NCI-H748 (cell line): ENCODE data around the gene CATSPER4.
"Not testable (repeated sequence)": the region's sequence is repeated elsewhere in the genome, so short reads cannot be mapped to it uniquely, and the experiment has no call there.

Source experiments
- DNase-seq: peaks from one replicate; lab custom pipeline; 2025; ENCODE audit not compliant: unreplicated experiment; lab: John Stamatoyannopoulos, UW

Gene CATSPER4

DNA sequence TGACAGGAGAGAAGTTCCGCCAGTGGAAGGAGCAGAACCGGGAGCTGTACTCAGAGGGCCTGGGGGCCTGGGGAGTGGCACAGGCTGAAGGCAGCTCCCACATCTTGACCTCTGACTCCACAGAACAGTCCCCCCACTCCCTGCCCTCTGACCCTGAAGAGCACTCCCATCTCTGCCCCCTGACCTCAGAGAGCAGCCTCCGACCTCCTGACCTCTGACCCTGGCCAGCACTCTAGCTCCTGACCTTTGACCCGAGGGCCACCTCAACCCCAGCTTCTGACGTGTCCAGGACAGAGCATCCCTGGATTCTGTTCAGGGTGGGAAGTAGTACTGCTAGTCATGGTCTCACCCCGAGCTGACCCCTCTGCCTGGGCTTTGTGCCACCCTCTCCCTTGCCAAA lies 1.1 kb upstream of the CATSPER4 start:
- DNase-seq: no peak

DNA sequence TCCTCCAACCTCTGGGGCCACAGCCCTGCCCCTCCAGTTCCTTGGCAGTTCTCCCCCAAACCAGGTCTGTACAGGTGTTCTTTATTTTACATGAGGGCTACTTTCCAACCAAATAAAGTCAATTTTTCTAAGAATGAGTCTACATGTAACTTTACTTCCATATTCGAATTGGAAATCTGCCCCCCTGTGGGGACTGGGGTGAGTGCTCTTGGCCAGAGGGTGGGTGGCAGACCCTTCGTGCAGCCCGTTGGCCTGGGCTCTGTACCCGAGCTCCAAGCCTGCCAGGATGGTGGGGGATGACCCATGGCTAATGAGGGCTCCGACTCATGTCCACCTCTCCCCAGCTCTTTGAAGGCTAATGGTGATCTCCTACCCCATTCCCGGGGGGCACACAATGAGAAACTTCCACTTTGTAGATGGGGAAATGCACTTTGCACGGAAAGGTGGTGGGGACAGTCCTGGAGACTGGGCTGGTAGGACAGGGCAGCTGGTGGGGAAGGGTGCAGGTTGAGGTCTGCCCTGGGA lies 589 bp upstream of the CATSPER4 start:
- no peak for DNase-seq

DNA sequence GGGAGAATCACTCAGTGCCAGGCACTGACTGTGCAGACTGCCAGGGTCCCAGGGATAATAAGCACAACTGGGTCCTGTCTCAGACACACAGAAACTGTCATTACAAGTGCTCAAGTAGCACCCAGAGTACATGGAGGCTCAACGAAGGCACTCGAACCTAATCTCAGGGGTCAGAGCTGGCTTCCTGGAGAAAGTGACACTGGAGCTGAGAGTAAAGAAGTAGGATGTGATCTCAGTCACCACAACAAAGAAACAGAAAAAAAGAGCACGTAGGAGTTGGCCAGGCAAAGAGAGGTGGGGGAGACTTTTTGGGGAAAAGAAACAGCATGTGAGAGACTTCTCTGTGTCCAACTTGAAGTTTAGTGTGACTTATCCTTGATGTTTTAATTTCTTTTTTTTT lies 1.3 kb downstream of the CATSPER4 start:
- no peak for DNase-seq

DNA sequence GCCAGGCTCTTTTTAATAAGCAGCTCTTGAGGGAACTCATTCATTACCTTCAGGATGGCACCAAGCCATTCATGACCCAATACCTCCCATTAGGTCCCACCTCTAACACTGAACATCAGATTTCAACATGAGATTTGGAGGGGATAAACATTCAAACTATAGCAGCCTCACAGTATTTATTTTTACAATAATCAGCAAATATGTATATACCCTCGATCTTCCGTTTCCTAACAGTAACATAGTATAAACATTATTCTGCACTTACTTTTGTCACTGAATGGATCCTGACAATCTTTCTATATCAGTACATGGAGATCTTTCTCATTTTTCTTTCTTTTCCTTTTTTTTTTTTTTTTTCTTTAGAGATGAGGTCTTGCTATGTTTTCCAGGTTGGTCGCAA lies 5.4 kb downstream of the CATSPER4 start:
- DNase-seq: no peak

DNA sequence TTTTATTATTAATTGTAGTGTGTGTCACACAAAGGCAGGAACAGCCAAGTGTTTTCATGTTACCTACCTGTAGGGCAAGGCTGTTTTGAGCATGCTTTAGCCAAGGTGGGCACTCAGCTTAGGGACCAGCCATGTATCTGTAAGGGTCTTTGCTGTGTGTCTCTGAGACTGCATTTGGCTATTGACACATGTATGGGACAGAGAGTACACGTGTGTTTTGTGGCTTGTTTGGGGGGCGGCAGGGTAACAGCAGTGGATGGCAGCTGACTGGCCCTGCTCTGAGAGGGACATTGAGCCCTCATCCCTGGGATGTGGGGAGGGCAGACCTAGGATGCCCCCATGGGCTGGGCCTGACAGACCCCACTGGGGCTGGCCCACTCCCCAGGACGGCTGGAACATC lies 6.9 kb downstream of the CATSPER4 start:
- no peak for DNase-seq

DNA sequence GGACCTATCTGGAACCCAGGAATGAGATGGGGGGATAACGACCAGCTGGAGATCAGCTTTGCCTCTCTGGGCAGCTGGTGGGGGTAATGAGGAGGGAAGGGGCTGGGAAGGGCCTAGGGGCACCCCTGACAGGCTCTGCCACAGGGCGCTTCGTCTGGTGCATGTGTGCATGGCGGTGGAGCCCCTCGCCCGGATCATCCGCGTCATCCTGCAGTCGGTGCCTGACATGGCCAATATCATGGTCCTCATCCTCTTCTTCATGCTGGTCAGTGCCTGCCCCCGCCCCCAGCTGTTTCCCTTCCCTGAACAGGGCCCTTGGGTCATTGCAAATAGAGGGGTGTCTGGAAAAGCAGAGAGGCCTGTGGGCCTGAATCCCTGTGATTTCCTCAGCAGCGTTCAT lies 7.4 kb downstream of the CATSPER4 start:
- no peak for DNase-seq

DNA sequence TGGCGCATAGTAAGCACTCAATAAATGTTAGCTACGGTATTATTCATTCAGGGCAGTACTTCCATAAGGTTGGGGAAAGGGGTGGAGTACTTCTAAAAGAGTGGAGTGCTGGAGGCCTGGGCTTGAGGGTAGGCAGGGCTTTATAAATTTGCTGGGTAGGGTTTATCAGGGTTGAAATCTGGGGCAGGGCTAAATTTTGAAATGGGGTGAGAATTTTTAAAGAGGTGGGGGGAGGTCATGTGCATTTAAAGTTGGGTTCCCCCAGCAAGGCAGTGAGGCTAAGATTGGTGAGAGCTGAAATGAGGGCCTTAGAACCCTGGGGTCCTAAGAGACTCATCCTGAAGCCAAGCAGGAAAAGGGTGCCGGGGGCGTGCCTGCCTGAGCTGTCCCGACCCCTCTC lies 10.0 kb downstream of the CATSPER4 start:
- DNase-seq: no peak

DNA sequence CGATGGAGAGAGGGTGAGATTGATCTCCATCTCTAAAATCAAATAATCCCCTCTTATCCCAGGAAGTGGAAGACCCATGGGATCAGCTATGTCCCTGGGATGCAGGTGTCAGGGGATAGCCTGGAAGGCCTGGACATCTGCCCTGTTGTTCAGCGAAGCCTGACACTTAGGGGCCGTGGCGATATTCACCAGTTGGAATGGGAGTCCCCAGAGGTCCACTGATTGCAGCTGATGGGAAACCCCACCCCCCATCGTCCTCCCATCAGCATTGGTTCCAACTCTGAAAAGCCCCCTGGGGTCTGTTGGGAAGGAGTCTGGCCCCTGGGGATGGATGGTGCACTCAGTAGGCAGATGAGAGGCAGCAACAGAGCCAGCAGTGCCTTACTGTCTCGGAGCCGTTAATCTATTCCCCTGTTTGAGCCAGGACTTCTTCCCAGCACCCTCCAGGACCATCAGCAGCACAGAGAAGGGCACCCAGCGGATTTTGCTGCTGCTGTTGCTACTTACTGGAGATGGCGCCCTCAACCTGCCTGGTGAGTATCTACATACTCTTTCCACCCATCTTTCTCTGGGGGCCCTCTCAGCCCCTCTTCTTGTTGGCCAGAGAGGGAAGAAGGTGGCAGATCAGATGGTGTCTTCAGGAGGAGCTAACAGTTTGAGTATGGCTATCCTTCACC lies 13.4 kb downstream of the CATSPER4 start:
- DNase-seq: no peak

DNA sequence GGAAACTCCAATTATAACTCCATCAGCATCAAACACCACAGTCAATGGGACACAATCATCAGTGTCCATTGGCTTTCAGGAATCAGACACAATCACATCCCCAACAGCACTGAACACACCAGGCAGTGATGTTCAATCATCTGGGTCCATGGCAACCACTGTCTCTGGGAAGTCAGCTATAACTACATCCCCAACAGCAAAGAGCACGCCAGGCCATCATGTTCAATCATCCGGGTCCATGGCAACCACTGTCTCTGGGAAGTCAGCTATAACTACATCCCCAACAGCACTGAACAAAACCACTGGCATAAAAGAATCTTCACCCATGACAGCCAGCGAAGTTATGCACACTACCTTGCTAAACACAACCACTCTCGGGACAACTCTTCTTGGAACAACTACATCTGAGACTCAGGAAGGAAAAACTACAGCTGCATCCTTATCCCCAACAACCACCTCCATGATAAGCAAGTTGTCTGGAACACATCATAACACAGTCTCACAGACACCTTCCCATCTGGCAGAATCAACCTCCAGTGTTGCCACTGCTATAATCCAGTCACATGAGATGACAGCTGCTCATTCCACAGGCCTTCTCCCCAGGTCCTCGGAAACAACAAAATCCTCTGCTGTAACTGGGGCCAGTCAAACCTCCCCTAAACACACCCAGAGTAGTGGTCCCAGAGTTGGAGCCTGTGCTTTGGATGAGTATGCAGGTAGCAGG lies 19.9 kb downstream of the CATSPER4 start:
- no peak for DNase-seq

DNA sequence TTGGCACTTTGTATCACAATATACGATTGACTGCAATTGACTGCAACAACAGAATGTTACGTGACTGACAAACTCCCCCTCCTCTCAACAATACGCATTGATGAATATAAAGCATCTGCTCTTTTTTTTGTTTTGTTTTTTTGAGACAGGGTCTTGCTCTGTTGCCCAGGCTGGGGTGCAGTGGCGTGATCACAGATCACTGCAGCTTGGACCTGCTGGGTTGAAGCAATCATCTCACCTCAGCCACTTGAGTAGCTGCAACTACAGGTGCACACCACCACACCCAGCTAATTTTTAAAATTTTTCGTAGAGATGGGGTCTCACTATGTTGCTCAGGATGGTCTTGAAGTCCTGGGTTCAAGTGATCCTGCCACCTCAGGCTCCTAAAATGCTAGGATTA lies 22.3 kb downstream of the CATSPER4 start:
- DNase-seq: no peak

DNA sequence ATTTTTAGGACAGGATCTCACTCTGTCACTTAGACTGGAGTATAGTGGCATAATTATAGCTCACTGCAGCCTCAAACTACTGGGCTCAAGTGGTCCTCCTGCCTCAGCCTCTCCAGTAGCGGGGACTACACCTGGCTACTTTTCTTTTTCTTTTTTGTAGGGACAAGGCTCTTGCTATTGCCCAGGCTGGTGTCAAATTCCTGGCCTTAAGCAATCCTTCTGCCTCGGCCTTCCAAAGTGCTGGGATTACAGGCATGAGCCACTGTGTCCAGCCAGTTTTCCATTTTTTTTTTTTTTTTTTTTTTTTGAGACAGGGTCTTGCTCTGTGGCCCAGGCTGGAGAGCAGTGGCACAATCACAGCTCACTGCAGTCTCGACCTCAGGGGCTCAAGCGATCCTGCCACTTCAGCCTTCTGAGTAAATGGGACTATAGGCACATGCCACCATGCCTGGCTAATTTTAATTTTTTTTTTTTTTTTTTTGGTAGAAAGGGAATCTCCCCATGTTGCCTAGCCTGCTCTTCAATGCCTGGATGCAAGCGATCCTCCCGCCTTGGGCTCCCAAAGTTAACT lies 23.0 kb downstream of the CATSPER4 start:
- DNase-seq: no peak

DNA sequence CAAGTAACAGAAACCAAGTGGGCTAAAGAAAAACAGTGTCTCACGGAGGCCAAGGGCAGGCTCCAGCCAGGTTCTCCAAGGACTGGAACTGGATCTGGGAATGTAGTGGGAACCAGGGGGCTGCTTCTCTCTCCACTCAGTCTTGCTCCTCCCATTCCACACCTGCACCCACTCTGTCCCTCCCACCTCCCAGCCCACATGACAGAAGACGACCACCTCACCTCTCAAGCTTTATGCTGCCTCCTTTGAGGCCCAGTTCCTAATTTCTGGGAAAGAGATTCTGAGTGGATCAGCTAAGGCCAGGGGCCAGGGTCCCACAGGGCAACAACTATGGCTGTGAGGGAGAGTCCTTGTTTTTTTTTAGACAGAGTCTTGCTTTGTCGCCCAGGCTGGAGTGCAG lies 24.8 kb downstream of the CATSPER4 start:
- DNase-seq: no peak

DNA sequence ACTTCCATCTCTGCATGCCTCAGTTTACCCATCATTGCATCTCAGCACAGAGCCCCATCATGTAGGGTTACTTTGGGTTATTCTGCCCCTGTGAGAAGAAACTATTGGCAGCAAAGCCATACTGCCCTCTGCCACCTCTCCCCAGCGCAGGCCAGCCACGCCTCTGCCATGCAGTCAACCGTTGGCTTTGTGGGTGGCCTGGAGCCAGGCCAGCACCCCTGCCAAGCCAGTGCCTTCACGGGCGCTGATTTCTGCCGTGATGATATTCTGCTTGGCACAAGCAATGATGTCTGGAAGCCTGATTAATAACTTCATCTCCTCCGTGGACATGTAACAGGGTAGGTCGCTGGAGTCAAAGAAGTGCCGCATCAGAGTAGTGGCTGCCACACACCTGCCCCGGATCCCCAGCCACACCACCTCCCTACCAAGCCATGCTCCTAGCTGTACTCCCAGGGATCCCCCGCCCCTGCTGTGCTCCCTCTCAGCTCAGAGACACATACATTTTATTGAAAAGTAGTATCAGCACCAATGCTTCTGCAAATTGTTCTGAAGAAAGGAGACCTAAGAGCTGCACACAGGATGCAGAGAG lies 28.6 kb downstream of the CATSPER4 start:
- no peak for DNase-seq

DNA sequence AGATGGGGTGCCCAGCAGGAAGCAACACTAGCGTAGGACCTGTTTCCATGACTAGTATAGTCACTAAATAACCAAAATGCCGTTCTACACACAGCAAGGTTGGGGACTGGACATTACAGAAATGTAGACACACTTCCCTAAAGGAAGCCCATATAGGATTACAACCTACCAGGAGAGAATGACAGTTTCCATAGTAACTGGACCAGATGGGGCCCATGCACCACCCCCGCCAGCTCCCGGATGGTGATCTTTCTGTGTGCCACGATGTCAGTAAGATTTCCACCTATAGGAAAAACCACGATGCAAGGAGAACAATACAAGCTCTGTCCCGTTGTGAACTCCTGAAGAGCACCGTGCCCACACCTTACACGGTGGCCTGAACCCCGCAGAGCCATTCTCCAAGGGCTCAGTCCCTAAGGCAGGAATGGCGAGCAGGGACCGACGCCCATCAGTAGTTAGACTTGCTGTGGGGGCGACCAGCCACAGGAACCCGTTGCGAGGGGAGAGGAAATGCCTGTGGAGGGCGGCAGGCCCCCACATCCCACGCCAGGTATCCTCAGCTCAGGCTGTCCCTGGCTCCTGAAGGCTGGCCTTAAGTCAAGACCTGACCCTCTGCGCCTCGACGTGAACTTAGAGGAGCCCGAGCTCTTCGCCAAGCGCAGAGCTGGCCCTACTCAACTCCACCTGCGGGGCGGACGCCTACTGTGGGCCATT lies 30.0 kb downstream of the CATSPER4 start:
- peak; percentile 5 for DNase-seq

DNA sequence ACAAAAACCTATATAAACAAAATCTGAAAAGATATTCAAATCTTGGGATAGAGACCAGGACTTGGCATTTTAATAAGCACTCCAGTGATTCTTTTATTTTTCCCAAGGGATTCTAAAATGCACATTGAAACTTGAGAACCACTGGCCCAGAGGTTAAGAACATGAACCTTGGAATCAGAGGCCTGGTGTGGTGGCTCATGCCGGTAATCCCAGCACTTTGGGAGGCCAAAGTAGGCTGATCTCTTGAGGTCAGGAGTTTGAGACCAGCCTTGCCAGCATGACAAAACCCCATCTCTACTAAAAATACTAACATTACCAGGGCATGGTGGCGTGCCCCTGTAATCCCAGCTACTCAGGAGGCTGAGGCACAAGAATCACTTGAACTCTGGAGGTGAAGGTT lies 30.7 kb downstream of the CATSPER4 start:
- no peak for DNase-seq

DNA sequence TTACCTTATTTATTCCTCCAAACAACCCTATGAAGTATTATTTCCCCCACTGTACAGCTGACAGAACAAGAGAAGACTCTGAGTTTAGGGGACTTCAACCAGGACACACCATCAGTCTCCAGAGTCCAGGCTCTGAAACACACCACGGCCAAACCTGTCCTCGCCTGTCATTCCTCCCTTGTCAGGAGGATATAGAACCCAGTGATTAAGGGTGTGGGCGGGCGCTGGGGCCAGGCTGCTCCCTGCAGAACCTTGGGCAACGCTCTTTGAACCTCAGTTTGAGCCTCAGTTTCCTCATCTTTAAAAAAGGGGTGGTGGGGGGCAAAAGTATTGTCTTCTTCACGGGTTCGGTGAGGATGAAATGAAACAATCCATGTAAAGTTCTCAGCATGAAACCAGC lies 34.2 kb downstream of the CATSPER4 start:
- no peak for DNase-seq

DNA sequence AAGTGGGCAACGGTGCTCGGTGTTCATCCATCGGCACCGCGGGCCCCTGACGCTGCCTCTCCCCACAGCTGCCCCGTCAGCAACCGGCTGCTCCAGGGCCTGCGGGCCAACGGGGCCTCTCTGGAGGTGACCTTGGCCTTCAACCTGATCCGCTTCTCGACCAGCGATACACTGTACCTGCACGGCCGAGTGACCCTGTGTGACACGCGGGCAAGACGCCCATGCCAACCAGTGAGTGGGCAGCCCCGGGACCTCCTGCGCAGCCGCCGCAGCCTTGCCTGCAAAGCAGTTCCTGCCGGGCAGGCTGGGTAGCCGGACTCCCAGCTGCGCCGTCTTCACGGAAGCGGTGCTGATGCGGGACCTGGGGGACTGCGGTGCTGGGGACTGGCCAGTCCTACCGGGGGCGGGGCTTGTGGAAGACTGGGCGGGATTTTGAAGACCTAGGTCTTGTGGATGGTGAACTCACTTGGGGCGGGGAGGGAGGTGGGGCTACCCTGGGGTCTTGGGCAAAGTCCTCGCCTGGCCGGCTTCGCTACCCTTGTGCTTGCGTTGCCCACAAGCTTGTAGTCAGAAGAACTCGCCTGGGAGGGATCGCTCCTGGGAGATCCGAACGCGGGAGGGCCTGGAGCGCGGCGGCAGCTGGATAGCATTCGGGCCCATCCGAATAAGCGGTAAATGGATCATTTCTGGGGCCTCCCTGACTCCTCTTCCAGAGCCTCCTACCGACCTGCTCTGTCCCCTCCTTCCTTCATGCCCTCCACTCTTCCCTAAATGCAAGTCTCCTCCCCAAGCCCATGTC lies 34.8 kb downstream of the CATSPER4 start:
- DNase-seq: peak; percentile 63

DNA sequence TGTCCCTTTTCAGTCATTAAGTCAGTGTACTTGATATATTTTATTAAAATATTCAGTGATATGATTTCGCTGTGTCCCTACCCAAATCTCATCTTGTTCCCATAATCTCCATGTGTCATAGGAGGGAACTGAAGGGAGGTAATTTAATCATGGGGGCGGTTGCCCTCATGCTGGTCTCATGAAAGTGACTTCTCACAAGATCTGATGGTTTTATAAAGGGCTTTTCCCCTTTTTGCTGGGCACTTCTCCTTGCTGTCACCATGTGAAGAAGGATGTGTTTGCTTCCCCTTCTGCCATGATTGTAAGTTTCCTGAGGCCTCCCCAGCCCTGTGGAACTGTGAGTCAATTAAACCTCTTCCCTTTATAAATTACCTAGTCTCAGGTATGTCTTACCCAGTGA lies 40.3 kb downstream of the CATSPER4 start:
- DNase-seq: not testable (repeated sequence)

DNA sequence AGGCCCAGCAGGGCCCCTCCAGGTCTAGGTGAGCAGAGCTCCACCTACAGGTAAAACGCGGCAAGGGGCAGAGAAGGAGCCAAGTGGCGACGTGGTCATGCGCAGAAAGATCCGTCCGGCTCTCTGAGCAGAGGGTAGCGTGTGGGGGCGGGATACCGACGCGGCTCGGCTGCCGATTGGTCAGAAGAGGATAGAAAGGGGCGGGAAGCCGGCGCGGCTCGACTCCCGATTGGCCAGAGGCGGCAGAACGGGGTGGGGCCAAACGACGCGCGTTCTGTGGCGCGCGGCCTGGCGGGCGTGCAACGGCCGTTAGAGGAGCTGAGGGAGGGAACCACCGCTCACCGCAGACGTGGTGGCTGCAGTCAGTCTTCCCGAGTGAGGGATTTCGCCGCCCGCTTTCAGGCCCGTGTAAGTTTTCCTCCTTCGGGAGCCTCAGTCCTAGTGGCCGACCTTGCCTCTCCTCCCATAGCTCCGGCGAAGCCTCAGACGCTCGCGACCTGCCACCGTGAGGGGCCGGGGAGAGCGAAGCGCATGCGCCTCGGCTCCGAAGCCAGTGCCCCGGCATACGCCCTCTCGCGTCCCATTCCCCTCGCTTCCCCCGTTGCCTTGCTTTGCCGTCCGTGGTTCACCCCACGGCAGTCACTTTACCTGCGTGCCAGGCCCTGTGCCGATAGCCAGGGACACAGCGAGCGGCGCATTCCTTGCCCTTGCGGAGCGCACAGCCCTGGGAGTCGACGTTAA lies 43.7 kb downstream of the CATSPER4 start, which contains the start of gene CEP85:
CEP85 (plus strand) TSS at position 298 of the 741 bp plus-strand sequence. CDS start 5,584 bp downstream, outside the sequence.
- peak; percentile 95 for DNase-seq
